Measurements from ENCODE around the gene CNTNAP2. TPM values are rescaled to one million over a fixed set of nuclear protein-coding genes. Genes with fewer than 3 reads are reported as not detected.

The CNTNAP2 gene
- total RNA-seq, 1 experiment from 2014 or later = not detected

- no peaks in the 10 kb centered on the region for H3K36me3 ChIP-seq
These were observed 664.9 kb downstream of the CNTNAP2 start for GRCh38 chr7:146781352-146782116.

GRCh38 chr7:146787266-146787665 is 670.7 kb downstream of the CNTNAP2 start:
- no peaks in the 10 kb centered on the region for H3K36me3 ChIP-seq
- no peak overlapping the region for H3K4me3 ChIP-seq
- no peaks in the 10 kb centered on the region for H3K27me3 ChIP-seq
- H3K9me3 ChIP-seq = no peaks in the 10 kb centered on the region
- no peak for DNase-seq

More at GRCh38 chr7:146781352-146782116, 664.9 kb downstream of the CNTNAP2 start:
- no peak for DNase-seq
- Histone ChIP-seq H3K9me3 (no peaks in the 10 kb centered on the region), H3K27me3 (no peaks in the 10 kb centered on the region), H3K4me3 (no peak overlapping the region)

GRCh38 chr7:146788008-146788407 is 671.4 kb downstream of the CNTNAP2 start:
- no peak overlapping the region for H3K4me3 ChIP-seq
- no peak for DNase-seq
- no peaks in the 10 kb centered on the region for H3K27me3 ChIP-seq
- H3K9me3 ChIP-seq = no peaks in the 10 kb centered on the region
- H3K36me3 ChIP-seq = no peaks in the 10 kb centered on the region

- Histone ChIP-seq H3K27me3 (no peaks in the 10 kb centered on the region), H3K9me3 (no peaks in the 10 kb centered on the region), H3K4me3 (no peak overlapping the region), H3K36me3 (no peaks in the 10 kb centered on the region)
- DNase-seq = no peak
These were observed 675.0 kb downstream of the CNTNAP2 start for GRCh38 chr7:146791344-146792285.

GRCh38 chr7:146804620-146805019 is 688.0 kb downstream of the CNTNAP2 start:
- H3K4me3 ChIP-seq = no peak overlapping the region
- no peaks in the 10 kb centered on the region for H3K36me3 ChIP-seq
- H3K27me3 ChIP-seq = no peaks in the 10 kb centered on the region
- H3K9me3 ChIP-seq = no peaks in the 10 kb centered on the region
- no peak for DNase-seq

GRCh38 chr7:146805082-146805481 is 688.5 kb downstream of the CNTNAP2 start:
- H3K9me3 ChIP-seq = no peaks in the 10 kb centered on the region
- DNase-seq = no peak
- no peaks in the 10 kb centered on the region for H3K36me3 ChIP-seq

GRCh38 chr7:146826329-146826728 is 709.7 kb downstream of the CNTNAP2 start:
- Histone ChIP-seq H3K9me3 (no peaks in the 10 kb centered on the region), H3K36me3 (no peaks in the 10 kb centered on the region), H3K27me3 (no peaks in the 10 kb centered on the region), H3K4me3 (no peak overlapping the region)
- DNase-seq = no peak

More at GRCh38 chr7:146805082-146805481, 688.5 kb downstream of the CNTNAP2 start:
- Histone ChIP-seq H3K27me3 (no peaks in the 10 kb centered on the region), H3K4me3 (no peak overlapping the region)

- Histone ChIP-seq H3K36me3 (no peaks in the 10 kb centered on the region), H3K9me3 (no peaks in the 10 kb centered on the region), H3K4me3 (no peak overlapping the region), H3K27me3 (no peaks in the 10 kb centered on the region)
- no peak for DNase-seq
These were observed 714.1 kb downstream of the CNTNAP2 start for GRCh38 chr7:146830686-146831085.

GRCh38 chr7:146831875-146832274 is 715.3 kb downstream of the CNTNAP2 start:
- H3K27me3 ChIP-seq = no peaks in the 10 kb centered on the region
- no peak overlapping the region for H3K4me3 ChIP-seq
- H3K9me3 ChIP-seq = no peaks in the 10 kb centered on the region
- DNase-seq = no peak
- H3K36me3 ChIP-seq = no peaks in the 10 kb centered on the region

GRCh38 chr7:146844405-146844804 is 727.8 kb downstream of the CNTNAP2 start:
- Histone ChIP-seq H3K27me3 (no peaks in the 10 kb centered on the region), H3K36me3 (no peaks in the 10 kb centered on the region), H3K9me3 (no peaks in the 10 kb centered on the region), H3K4me3 (no peak overlapping the region)
- no peak for DNase-seq

GRCh38 chr7:146858690-146859089 is 742.1 kb downstream of the CNTNAP2 start:
- no peaks in the 10 kb centered on the region for H3K27me3 ChIP-seq
- no peaks in the 10 kb centered on the region for H3K36me3 ChIP-seq
- no peaks in the 10 kb centered on the region for H3K9me3 ChIP-seq
- no peak for DNase-seq
- no peak overlapping the region for H3K4me3 ChIP-seq

GRCh38 chr7:146861701-146862100 is 745.1 kb downstream of the CNTNAP2 start:
- Histone ChIP-seq H3K9me3 (no peaks in the 10 kb centered on the region), H3K27me3 (no peaks in the 10 kb centered on the region), H3K4me3 (no peak overlapping the region), H3K36me3 (no peaks in the 10 kb centered on the region)
- no peak for DNase-seq

GRCh38 chr7:146862415-146862814 is 745.8 kb downstream of the CNTNAP2 start:
- Histone ChIP-seq H3K4me3 (no peak overlapping the region), H3K27me3 (no peaks in the 10 kb centered on the region), H3K9me3 (no peaks in the 10 kb centered on the region), H3K36me3 (no peaks in the 10 kb centered on the region)
- DNase-seq = no peak

GRCh38 chr7:146864644-146865043 is 748.0 kb downstream of the CNTNAP2 start:
- no peak for DNase-seq
- H3K4me3 ChIP-seq = no peak overlapping the region
- H3K36me3 ChIP-seq = no peaks in the 10 kb centered on the region
- no peaks in the 10 kb centered on the region for H3K9me3 ChIP-seq
- no peaks in the 10 kb centered on the region for H3K27me3 ChIP-seq

GRCh38 chr7:146865696-146866095 is 749.1 kb downstream of the CNTNAP2 start:
- DNase-seq = no peak
- Histone ChIP-seq H3K9me3 (no peaks in the 10 kb centered on the region), H3K36me3 (no peaks in the 10 kb centered on the region), H3K27me3 (no peaks in the 10 kb centered on the region), H3K4me3 (no peak overlapping the region)

GRCh38 chr7:146874722-146875121 is 758.1 kb downstream of the CNTNAP2 start:
- no peak for DNase-seq
- Histone ChIP-seq H3K36me3 (no peaks in the 10 kb centered on the region), H3K9me3 (no peaks in the 10 kb centered on the region), H3K4me3 (no peak overlapping the region), H3K27me3 (no peaks in the 10 kb centered on the region)

GRCh38 chr7:146875237-146875785 is 758.7 kb downstream of the CNTNAP2 start:
- Histone ChIP-seq H3K4me3 (no peak overlapping the region), H3K27me3 (no peaks in the 10 kb centered on the region), H3K9me3 (no peaks in the 10 kb centered on the region), H3K36me3 (no peaks in the 10 kb centered on the region)
- DNase-seq = no peak

Data from MG63 (cell line).